Measurements from ENCODE around the gene CHAC1.
"Not testable (repeated sequence)": the region's sequence is repeated elsewhere in the genome, so short reads cannot be mapped to it uniquely, and the experiment has no call there.

Gene CHAC1

DNA sequence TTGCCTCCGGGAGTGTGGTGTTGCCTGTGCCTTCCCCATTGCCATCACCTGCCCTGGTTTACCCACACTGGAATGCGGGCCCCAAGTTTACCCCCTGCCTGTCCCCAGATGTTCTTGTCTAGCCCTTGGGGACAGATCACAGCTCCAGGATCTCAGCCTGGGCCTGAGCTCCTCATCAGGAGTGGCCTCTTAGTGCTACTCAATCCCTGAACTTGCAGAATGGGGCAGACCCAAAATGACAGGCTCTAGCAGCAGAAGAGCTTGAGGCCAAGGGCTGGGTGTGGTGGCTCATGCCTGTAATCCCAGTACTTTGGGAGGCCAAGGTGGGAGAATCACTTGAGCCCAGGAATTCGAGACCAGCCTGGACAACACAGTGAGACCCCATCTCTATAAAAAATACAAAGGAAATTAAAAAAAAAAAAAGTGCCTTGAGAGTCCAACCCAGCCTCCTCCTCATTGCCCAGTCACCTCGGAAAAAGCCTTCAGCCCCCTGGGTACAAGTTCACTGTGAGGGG, 3.8 kb downstream of the CHAC1 start:
- no peak for DNase-seq (ENCODE audit: low read depth, low spot score)

DNA sequence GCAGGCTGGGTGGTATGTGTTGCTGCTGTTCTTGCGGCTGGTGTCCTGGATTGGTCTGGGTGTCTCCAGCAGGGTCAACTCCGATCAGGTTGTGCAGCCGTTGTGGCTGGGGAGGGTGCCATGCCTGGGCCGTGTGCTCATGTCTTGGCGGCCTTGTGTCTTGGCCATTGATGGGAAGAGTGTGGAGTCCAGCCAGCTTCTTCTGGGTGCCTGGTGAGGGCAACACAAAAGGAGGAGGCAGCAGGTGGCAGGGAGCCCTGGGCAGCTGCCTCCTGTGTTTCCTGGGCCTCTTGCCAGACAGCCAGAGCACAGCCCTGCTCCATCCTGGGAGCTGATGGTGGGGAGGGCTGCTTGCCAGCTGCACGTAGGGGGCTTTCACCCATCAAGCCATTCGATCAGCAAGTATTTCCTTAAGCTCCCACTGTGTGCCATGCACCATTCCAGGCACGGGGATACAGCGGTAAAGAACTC, 4.3 kb downstream of the CHAC1 start:
- DNase-seq (ENCODE audit: low read depth, low spot score): no peak

DNA sequence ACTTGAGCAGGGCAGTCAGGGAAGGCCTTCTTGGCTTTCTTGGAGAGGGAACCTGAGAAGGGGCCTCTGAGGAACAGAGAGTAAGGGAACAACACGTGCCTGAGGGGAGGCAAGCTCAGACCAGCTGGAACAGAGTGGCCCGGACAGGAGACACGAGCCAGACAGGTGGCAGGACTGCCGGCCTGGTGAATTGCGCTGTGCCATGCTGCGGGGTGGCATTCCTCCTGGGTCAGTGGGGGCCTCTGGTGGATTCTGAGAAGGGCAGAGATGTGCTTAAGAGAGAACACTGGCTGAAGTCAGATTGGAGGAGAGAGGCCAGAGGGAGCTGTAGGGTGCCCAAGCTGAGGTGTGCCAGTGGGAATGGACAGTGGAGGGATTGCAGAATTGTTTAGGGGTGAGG, 4.9 kb downstream of the CHAC1 start:
- no peak for DNase-seq (ENCODE audit: low read depth, low spot score)

- no peak for DNase-seq (ENCODE audit: low read depth, low spot score)
Observed at GRCh38 chr15:40958723-40959122, 5.5 kb downstream of the CHAC1 start.

DNA sequence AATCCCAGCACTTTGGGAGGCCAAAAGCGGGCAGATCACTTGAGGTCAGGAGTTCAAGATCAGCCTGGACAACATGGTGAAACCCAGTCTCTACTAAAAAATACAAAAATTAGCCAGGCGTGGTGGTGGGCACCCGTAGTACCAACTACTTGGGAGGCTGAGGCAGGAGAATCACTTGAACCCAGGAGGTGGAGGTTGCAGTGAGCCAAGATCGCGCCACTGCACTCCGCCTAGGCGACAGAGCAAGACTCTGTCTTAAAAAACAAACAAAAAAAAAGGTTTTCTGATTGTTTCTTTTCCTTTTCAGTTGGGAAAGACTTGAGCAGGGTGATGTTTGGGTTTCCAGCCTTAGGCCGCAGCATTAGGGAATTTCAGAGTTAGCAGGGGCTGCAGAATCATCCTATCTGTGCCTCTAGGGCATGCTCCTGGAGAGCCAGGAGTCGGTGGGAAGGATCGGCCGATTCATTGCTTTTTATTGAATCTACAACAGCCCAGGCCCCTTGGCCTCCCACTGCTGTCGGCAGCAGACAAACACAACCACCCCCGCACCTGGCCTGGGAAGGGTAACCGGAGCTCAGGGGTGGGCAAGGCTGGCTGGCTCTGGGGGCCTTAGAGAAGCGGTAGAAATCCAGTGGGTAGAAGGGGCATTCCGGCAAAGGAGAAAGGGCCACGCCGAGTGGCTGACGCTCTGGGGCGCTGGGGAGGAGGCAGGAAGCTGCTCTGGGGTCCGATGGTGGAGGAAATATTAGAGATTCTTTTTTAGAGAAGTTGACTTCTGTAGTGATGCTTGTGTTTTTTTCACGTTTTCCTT, 6.3 kb downstream of the CHAC1 start:
- no peak for DNase-seq (ENCODE audit: low read depth, low spot score)

DNA sequence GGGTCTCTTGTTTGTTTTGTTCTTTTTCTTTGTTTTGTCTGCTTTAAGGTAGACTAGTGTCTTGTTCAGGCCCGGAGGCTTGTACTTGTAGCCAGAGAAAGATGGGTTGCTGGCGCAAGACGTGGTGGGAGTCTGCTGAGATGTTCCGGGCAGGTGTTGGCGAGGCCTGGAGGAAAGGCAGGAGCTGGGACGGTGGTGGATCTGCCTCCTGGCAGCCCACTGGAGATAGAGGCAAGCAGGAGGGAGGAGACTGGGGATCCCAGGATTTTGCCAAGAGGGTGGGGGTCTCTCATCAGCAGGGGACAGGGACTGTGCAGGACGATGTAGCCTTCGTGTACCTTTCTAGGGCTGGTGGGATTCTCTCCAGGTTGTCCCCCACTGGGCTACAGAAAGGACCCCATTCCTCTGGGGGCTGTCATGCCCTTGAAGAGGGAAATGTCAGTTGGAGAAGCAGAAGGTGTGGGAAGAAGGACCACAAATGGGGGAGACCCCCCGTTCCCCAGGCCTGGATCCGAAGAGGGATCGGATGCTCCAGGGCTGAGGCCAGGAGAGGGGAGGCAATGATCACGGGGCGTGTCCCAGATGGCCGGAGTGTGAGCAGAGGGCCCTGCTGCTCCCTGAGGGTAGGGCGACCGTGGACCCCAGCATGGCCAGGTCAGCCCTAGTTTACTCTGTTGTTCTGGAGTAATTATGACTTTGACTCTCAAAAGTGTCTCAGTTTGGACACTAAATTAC, 7.0 kb downstream of the CHAC1 start:
- no peak for DNase-seq (ENCODE audit: low read depth, low spot score)

- no peak for DNase-seq (ENCODE audit: low read depth, low spot score)
Observed at GRCh38 chr15:40960925-40961324, 7.7 kb downstream of the CHAC1 start.

GRCh38 chr15:40961740-40962139, 8.5 kb downstream of the CHAC1 start:
- not testable (repeated sequence) for DNase-seq (ENCODE audit: low read depth, low spot score)

DNA sequence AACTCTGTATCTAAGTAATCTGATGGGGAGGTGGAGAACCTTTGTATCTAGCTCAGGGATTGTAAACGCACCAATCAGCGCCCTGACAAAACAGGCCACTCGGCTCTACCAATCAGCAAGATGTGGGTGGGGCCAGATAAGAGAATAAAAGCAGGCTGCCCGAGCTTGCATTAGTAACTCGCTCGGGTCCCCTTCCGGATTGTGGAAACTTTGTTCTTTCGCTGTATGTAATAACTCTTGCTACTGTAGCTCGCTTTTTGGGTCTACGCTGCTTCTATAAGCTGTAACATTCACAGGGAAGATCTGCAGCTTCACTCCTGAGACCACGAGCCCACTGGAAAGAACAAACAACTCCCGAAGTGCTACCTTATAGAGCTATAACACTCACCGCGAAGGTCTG, 9.0 kb downstream of the CHAC1 start:
- not testable (repeated sequence) for DNase-seq (ENCODE audit: low read depth, low spot score)

DNA sequence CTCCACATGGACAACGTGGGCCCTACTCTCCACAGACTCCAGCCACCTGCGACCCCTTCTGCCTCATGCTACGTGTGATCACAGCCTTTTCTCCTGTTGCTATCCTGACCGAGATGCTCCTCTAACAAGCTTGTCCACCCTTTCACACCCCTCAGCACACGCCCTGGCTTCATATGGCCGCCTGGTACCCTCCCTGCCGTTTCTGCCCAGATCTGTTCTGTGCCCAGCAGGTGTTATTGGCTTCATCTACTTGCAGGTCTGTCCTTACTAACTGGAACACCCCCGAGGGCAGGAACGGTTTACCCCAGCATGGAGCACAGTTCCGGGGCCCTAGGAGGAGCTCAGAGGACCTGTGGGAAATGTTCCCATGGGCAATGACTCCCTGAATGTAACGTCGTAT, 9.9 kb downstream of the CHAC1 start:
- DNase-seq (ENCODE audit: low read depth, low spot score): no peak

GRCh38 chr15:40964006-40964405, 10.7 kb downstream of the CHAC1 start:
- no peak for DNase-seq (ENCODE audit: low read depth, low spot score)

GRCh38 chr15:40964634-40965033, 11.4 kb downstream of the CHAC1 start:
- no peak for DNase-seq (ENCODE audit: low read depth, low spot score)

GRCh38 chr15:40968290-40969085, 15.2 kb downstream of the CHAC1 start:
- no peak for DNase-seq (ENCODE audit: low read depth, low spot score)

DNA sequence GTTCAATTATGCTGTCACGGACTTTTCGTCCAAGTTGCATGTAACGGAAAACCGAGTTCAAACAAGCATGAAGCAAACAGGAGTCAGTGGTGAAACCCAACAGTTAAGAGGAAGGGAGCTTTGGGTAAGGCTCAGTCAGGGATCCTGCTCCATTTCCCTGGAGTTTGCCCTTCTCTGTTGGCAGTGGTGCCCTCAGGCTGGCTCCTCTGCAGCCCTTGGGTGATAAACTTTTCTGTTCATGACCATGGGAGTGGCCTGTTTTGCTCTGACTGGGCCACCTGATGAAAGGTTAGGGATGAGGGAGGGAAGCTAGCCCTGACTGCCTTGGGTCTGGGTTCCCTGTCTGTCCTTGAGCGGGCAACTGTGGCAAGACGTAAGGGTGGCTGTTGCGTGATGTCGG, 16.1 kb downstream of the CHAC1 start:
- DNase-seq (ENCODE audit: low read depth, low spot score): no peak

- DNase-seq (ENCODE audit: low read depth, low spot score): no peak
Observed at GRCh38 chr15:40974879-40975278, 21.6 kb downstream of the CHAC1 start.

DNA sequence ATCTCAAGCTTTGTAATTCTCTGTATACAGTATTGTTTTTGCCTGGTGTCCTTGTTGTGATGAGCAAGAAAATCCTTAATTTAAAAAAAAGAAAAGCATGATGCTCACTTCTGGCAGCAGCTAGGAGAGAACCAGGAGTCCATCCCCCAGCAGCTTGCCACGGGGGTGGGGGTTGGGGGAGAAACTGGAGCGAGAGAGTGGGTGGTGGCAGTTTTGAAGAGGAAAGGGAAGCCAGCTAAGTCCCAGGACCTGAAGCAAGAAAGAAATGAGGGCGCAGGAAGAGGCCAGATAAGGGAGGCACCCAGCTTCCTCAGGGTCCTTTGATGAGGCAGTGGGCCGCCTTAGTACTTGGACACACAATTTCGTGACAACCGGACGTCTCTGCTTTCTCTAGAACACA, 23.5 kb downstream of the CHAC1 start:
- DNase-seq (ENCODE audit: low read depth, low spot score): no peak

GRCh38 chr15:40978141-40978540, 24.9 kb downstream of the CHAC1 start:
- DNase-seq (ENCODE audit: low read depth, low spot score): no peak

DNA sequence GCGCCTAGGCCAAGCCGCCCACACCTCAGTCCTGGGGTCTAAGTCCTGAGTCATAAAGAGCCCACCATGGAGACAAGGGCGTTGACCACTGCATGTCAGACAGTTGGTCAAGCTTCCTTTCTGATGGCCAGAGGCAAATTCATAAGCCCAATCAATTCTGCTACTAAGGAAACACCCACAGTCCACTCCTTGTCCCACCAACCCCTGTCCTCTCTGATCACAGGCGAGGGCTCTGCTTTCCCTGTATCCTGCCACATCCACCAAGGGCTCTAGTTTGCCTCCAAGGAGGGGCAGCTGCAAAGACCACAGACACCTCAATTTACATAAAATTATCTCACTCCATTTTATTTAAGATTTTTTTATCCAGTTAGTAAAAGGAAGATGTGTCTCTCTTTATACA, 25.3 kb downstream of the CHAC1 start:
- DNase-seq (ENCODE audit: low read depth, low spot score): no peak

GRCh38 chr15:40981186-40981585, 27.9 kb downstream of the CHAC1 start:
- DNase-seq (ENCODE audit: low read depth, low spot score): no peak

GRCh38 chr15:40982855-40983254, 29.6 kb downstream of the CHAC1 start:
- DNase-seq (ENCODE audit: low read depth, low spot score): no peak

DNA sequence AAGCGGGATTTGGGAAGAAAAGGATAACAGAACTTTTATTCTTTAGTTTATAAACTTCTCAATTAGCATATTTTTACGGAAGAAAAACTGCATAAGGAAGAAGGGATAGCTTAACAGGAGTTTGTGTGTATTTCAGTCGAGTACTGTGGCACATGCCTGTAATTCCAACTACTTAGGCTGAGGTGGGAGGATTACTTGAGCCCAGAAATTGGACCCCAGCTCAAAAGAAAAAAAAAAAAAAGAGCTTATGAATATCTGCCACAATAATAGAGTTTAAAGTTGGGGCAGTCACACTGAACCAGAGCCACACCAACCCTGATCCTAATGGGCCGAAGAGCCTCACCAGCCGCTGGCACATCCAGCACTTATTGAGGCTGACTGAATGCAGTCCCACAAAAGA, 31.1 kb downstream of the CHAC1 start:
- DNase-seq (ENCODE audit: low read depth, low spot score): no peak

- no peak for DNase-seq (ENCODE audit: low read depth, low spot score)
Observed at GRCh38 chr15:40984964-40985363, 31.7 kb downstream of the CHAC1 start.

All from activated CD4-positive, CD25-positive, alpha-beta regulatory T cell treated with anti-CD3 and anti-CD28 coated beads, Interleukin-2, amount 50 U/mL, for 16 hours (primary cell).